Pancreas (tissue), 10 donors: ENCODE measurements around the gene SDR42E1. TPM values are rescaled to one million over a fixed set of nuclear protein-coding genes. Genes with fewer than 3 reads are reported as not detected.

ENCODE experiments used
- ATAC-seq, 4 donors: fragments of 200-7000 bp; cut with Tn5 transposase; one replicate each; pipeline versions ENCODE4 v1.8.0 to v1.9.1; 2020; ENCODE audit warnings: mild to moderate bottlenecking in 4 of 4, moderate library complexity in 4 of 4
- DNase-seq, 6 donors: peaks; one replicate each; pipeline ENCODE4 v3.0.0-alpha.2; 2020
- FAIRE-seq: peaks from 2 replicates; lab custom pipeline; 2012; peaks lifted over from hg19 to GRCh38; lab: Jason Lieb, UNC
- H3K27ac ChIP-seq, 4 donors: fragments of 200-600 bp; sonication (generic); 1 replicate in 3 of 4; 2 replicates in 1 of 4; pipeline versions ENCODE4 v1.5.0 to v1.8.0; 2020
- H3K27me3 ChIP-seq, 4 donors: fragments of 200-600 bp; one replicate each; pipeline ENCODE4 v1.8.0; 2021
- H3K36me3 ChIP-seq, 3 donors: fragments of 200-600 bp; sonication (generic) in 1 of 3; one replicate each; pipeline versions ENCODE4 v1.5.0 to v1.8.0; 2020 to 2021
- H3K4me1 ChIP-seq, 3 donors: fragments of 200-600 bp; one replicate each; pipeline ENCODE4 v1.8.0; 2021
- H3K4me3 ChIP-seq, 4 donors: fragments of 200-600 bp; sonication (generic) in 2 of 4; one replicate each; pipeline versions ENCODE4 v1.5.0 to v1.8.0; 2020 to 2021
- H3K9me3 ChIP-seq, 4 donors: fragments of 200-600 bp; one replicate each; pipeline ENCODE4 v1.8.0; 2021
- CTCF ChIP-seq, 4 donors: fragments of 200-600 bp; sonication (generic) in 3 of 4; IDR thresholded peaks; one replicate each; pipeline versions ENCODE4 v1.5.0 to v1.8.0; 2021; ENCODE audit warnings: antibody characterized with exemption in 4 of 4
- WGBS, 2 donors: extraction: QIAGEN DNeasy Blood & Tissue Kit; methylation state at CpG; one replicate each; pipeline ENCODE4 v1.1.7; 2013; 5-methylcytosine and 5-hydroxymethylcytosine counted together
- intact Hi-C, 3 donors: fragments of 100-400 bp; cut with DNase I; formaldehyde crosslinking; loops; one replicate each; pipeline versions ENCODE4 v1.11.1 to v1.14.2; 2022
- polyA plus RNA-seq, 2 donors: library from polyadenylated mRNA; stranded (reverse); fragments of 200-250 nt; gene quantifications; one replicate each; pipeline ENCODE4 v1.2.3, GENCODE V29; 2013
- total RNA-seq, 6 donors: library from RNA; stranded (reverse); fragmentation: NEBNext Ultra II Directional in 4 of 6; extraction: Animal tissue kit (Norgen Biotek cat#: 25700) in 4 of 6; gene quantifications; one replicate each; pipeline versions ENCODE4 v1.2.1 to v1.2.4, GENCODE V29; 2021 to 2023
- donor health status: healthy with polysubstance abuse.
- donor health status: DM: no; HTN: no; CAD: no; lungs with moderate emphysema.
- donor health status: DM: no; HTN: no; CAD: no.
- donor health status: control.
- donor health status: control.
- donor health status: Bipolar disorder and iron deficiency.
- donor health status: DM: yes; HTN: yes; CAD: no.
- donor health status: DM: no; HTN: no; CAD: no.
- donor health status: DM: no; HTN: no; CAD: no.
- donor health status: DM: yes; HTN: yes; CAD: no.

Gene SDR42E1
- total RNA-seq = 10 to 100 TPM in 1 of 6 donors, 1 to 10 TPM in 5; 4.4 to 13.3 (median 7.1) TPM
- 1 to 10 TPM; 2.5 TPM for polyA plus RNA-seq

GRCh38 chr16:82011199-82011641 is at the start of gene SDR42E1:
SDR42E1 (minus strand) TSS chr16:82011470; CDS start chr16:82000858, 10,612 bp downstream.
- intact Hi-C loops = no loop called here
- FAIRE-seq = no peak
- Histone ChIP-seq H3K36me3 (no peaks in the 10 kb centered on the region), H3K4me1 (peaks cover 0 to 15% (median 11%) of the 10 kb centered on the region in 3 donors), H3K27ac (peak within 1 kb of the TSS; percentile 8 to 66 (median 22)), H3K9me3 (no peaks in the 10 kb centered on the region), H3K4me3 (peak within 1 kb of the TSS; percentile 55 to 73 (median 64)), H3K27me3 (no peaks in the 10 kb centered on the region)
- no peak for TF ChIP-seq CTCF (IDR thresholded peaks at IDR 0.05)
- ATAC-seq = peak; percentile 98 to 100 (median 98)
- DNase-seq = peak; percentile 81 to 94 (median 84)
- WGBS, 2 donors = 2% methylated on average over 28 to 32 of the region's 32 CpGs

DNA sequence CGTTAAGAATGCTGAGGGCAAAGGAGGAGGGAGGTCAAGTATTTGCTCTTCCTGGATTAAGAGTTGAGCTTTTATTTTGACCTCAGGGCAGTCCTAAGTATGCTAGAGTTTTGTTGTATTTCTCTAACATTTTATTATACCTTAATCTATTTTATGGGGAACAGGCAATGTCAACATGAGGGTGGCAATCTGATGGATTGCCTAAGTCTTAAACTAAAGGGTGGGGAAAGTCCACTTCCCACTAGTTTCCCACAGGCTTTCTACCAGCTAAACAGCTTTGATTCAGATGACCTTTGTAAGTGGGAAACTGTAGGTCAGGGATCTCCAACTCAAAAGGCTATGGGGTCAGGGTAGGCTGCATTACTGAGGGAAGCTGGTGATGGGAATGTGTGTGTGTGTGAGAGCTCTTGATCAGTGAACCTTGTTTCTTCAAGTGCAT is 48.7 kb upstream of the SDR42E1 start:
- intact Hi-C loops = no loop called here
- ATAC-seq (no peak), FAIRE-seq (no peak), DNase-seq (no peak)
- Histone ChIP-seq H3K9me3 (no peaks in the 10 kb centered on the region), H3K27ac (no peak overlapping the region), H3K4me3 (no peak overlapping the region), H3K36me3 (no peaks in the 10 kb centered on the region), H3K4me1 (peaks cover 7 to 9% (median 8%) of the 10 kb centered on the region in 3 donors), H3K27me3 (no peaks in the 10 kb centered on the region)
- TF ChIP-seq CTCF (IDR thresholded peaks at IDR 0.05) = no peak
- WGBS, 2 donors = 64% methylated on average over 1 of the region's 1 CpG

GRCh38 chr16:82059161-82059982 is 48.1 kb upstream of the SDR42E1 start:
- H3K4me1 ChIP-seq = peaks cover 7 to 9% (median 9%) of the 10 kb centered on the region in 3 donors
- intact Hi-C loops = no loop called here
- no peaks in the 10 kb centered on the region for H3K27me3 ChIP-seq
- no peaks in the 10 kb centered on the region for H3K36me3 ChIP-seq
- ATAC-seq = no peak
- H3K4me3 ChIP-seq = no peak overlapping the region
- TF ChIP-seq CTCF (IDR thresholded peaks at IDR 0.05) = no peak
- no peak overlapping the region for H3K27ac ChIP-seq
- H3K9me3 ChIP-seq = no peaks in the 10 kb centered on the region
- 56 to 69% methylated on average over 8 of the region's 8 CpGs for WGBS, 2 donors
- no peak for FAIRE-seq
- DNase-seq = no peak

DNA sequence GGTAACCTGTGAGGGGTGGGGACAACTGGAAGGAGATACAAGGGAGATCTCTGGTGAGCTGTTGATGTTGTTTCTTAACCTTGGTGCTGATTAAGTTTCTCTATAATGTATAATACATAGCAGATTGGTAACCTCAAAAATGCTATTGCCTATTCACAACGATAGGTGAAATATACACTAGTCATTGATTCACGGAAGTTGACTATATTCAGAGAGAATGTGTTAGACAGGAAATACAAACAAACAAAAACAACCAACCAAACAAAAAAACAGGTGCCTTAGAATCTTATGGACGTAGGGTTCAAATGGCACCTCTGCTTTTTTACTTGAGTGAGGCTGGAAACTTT is 45.3 kb upstream of the SDR42E1 start:
- no peak for DNase-seq
- Histone ChIP-seq H3K27ac (peak overlapping the region in 1 of 4 donors; percentile 24), H3K36me3 (no peaks in the 10 kb centered on the region), H3K4me1 (peaks cover 17 to 23% (median 21%) of the 10 kb centered on the region in 3 donors), H3K27me3 (no peaks in the 10 kb centered on the region), H3K4me3 (no peak overlapping the region), H3K9me3 (no peaks in the 10 kb centered on the region)
- ATAC-seq = no peak
- no peak for TF ChIP-seq CTCF (IDR thresholded peaks at IDR 0.05)
- intact Hi-C loops = no loop called here
- 53 to 60% methylated on average over 3 of the region's 3 CpGs for WGBS, 2 donors
- FAIRE-seq = no peak
